Activated CD8-positive, alpha-beta T cell treated with anti-CD3 and anti-CD28 coated beads for 36 hours (primary cell): ENCODE results near the gene LPCAT1. TPM values are rescaled to one million over a fixed set of nuclear protein-coding genes. Genes with fewer than 3 reads are reported as not detected.

Experiments used
- ATAC-seq: fragments of 200-7000 bp; cut with Tn5 transposase; one replicate; pipeline ENCODE4 v1.10.0; 2021; ENCODE audit warnings: mild to moderate bottlenecking, moderate library complexity
- CTCF ChIA-PET: fragments of 350-600 bp; sonication (Branson Sonifier 250); formaldehyde crosslinking; loops from one replicate; lab custom pipeline; 2021; ENCODE audit warnings: antibody characterized with exemption; lab: Charles Lee
- POLR2A ChIA-PET: fragments of 350-600 bp; sonication (Branson Sonifier 250); formaldehyde crosslinking; loops from one replicate; lab custom pipeline; 2021; ENCODE audit warnings: antibody characterized with exemption; lab: Charles Lee
- DNase-seq: peaks from one replicate; pipeline ENCODE4 v3.0.0-alpha.2; 2020
- H3K27ac Mint-ChIP-seq: one replicate; pipeline ENCODE4 v1.8.0; 2021; ENCODE audit warnings: mild to moderate bottlenecking, mixed read lengths
- H3K27me3 Mint-ChIP-seq: one replicate; pipeline ENCODE4 v1.8.0; 2021; ENCODE audit warnings: mixed read lengths
- H3K36me3 Mint-ChIP-seq: one replicate; pipeline ENCODE4 v1.8.0; 2021; ENCODE audit warnings: low read depth, mixed read lengths
- H3K4me1 Mint-ChIP-seq: one replicate; pipeline ENCODE4 v1.8.0; 2021; ENCODE audit warnings: low read depth, mixed read lengths
- H3K4me3 Mint-ChIP-seq: one replicate; pipeline ENCODE4 v1.8.0; 2021; ENCODE audit warnings: mild to moderate bottlenecking, moderate library complexity, mixed read lengths
- H3K9me3 Mint-ChIP-seq: one replicate; pipeline ENCODE4 v1.8.0; 2021; ENCODE audit warnings: mixed read lengths
- intact Hi-C: fragments of 100-400 bp; cut with micrococcal nuclease; formaldehyde crosslinking; loops from one replicate; pipeline ENCODE4 v1.10.0; 2022
- total RNA-seq, 2 experiments: library from RNA; stranded (reverse); gene quantifications; one replicate each; pipeline ENCODE4 v1.2.3, GENCODE V29; 2021
- TF ChIP-seq, protein P1 (sequence below): fragments of 200-600 bp; IDR thresholded peaks from one replicate; pipeline ENCODE4 v1.8.0; 2022; ENCODE audit warnings: antibody characterized with exemption, mild to moderate bottlenecking

LPCAT1 gene
- total RNA-seq, 2 experiments from 2014 or later: 37.2 to 43.6 TPM

DNA sequence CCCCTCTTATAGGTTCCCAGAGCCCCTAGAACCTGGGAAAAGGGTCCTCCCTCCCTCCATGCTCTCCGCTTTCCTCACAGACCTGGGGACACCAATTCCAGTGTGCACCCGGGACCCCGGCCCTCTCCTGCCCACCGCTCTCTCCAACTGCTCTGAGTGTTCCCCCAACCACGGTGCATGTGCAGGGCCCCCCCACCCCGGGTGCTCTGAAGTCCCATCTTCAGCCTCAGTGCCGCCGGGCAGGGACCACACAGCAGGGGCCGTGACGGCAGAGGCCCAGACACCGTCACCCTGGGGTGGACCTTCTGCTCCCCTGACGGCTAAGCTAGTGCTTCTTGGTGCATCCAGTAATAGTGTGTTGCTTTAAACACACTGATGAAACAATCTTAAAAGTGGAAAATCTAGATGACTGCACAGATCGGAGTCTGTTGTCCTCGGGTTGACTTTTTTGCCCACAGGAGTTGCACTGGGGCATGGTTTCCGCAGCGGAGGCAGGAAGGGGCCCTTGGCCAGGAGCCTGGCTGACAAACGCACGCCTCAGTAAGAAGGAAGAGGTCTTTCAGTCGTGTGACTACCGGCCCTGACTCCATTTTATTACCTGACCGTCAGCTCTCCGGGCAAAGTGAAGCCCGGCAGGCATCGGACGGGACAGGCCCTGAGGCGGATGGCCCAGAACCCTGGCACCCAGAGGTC, 42.3 kb downstream of the LPCAT1 start:
- CTCF ChIA-PET: interaction anchor here (0.8 to 2.7 kb wide), 5 partner anchors 11 to 307 kb away, joined by 3 to 10 read pairs (median 3); no protein-coding TSS in a partner anchor
- no peak overlapping the region for H3K27ac Mint-ChIP-seq
- peaks cover 23% of the 10 kb centered on the region for H3K4me1 Mint-ChIP-seq
- POLR2A ChIA-PET: no interaction called here
- no peak overlapping the region for H3K4me3 Mint-ChIP-seq
- intact Hi-C loops: no loop called here
- H3K27me3 Mint-ChIP-seq: no peaks in the 10 kb centered on the region
- peaks cover 21% of the 10 kb centered on the region for H3K36me3 Mint-ChIP-seq
- no peaks in the 10 kb centered on the region for H3K9me3 Mint-ChIP-seq
- no peak for DNase-seq
- TF ChIP-seq, protein P1, sequence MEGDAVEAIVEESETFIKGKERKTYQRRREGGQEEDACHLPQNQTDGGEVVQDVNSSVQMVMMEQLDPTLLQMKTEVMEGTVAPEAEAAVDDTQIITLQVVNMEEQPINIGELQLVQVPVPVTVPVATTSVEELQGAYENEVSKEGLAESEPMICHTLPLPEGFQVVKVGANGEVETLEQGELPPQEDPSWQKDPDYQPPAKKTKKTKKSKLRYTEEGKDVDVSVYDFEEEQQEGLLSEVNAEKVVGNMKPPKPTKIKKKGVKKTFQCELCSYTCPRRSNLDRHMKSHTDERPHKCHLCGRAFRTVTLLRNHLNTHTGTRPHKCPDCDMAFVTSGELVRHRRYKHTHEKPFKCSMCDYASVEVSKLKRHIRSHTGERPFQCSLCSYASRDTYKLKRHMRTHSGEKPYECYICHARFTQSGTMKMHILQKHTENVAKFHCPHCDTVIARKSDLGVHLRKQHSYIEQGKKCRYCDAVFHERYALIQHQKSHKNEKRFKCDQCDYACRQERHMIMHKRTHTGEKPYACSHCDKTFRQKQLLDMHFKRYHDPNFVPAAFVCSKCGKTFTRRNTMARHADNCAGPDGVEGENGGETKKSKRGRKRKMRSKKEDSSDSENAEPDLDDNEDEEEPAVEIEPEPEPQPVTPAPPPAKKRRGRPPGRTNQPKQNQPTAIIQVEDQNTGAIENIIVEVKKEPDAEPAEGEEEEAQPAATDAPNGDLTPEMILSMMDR: no peak
- no peak for ATAC-seq

DNA sequence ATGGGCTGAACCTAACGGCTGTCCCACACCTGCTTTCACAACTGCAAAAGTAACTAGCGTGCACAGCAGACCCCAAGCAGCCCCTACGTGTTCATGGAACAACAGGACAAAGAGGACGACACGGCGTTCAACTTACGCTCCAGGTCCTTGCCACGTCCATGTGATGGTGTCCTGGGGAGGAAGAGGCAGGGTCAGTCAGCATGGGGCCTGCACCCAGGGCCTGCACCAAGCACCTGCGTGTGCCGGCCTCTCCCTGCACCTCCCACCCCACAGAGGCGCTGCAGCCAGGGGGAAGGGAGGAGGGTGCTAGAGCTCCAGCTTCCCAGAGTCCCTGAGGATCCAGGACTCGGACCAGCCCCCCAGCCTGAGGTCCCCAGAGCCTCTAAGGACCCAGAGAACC, 43.0 kb downstream of the LPCAT1 start:
- intact Hi-C loops: no loop called here
- peaks cover 17% of the 10 kb centered on the region for H3K4me1 Mint-ChIP-seq
- CTCF ChIA-PET: interaction anchor here (0.9 to 2.7 kb wide), 7 partner anchors 10 to 164 kb away, joined by 3 to 20 read pairs (median 5); no protein-coding TSS in a partner anchor

DNA sequence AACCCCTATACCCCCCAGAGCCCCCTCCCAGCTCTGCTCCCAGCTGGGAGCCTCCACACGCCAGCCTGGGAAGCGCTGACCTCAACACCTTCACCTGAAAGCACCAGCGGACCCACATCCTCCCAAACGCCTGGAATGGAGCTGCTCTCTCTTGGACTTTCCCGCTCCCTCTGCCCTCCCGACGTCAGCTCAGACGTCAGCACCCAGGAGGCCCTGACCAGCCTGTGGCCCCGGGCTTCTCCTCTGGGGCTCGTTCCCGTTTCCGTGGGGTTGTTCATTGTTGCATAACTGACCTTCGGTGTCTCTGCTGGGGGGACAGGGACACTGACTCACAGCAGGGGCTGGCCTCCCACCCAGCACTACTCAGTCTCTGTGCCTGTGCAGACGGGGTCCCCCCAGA, 43.5 kb downstream of the LPCAT1 start:
- Mint-ChIP-seq H3K4me1 (peaks cover 13% of the 10 kb centered on the region), H3K27me3 (no peaks in the 10 kb centered on the region), H3K27ac (no peak overlapping the region), H3K36me3 (peaks cover 16% of the 10 kb centered on the region), H3K9me3 (no peaks in the 10 kb centered on the region), H3K4me3 (no peak overlapping the region)
- POLR2A ChIA-PET: interaction anchor here (0.7 to 1.0 kb wide), 3 partner anchors 9 to 41 kb away, joined by 3 read pairs; no protein-coding TSS in a partner anchor
- ATAC-seq (no peak), DNase-seq (no peak)
- CTCF ChIA-PET: interaction anchor here (0.7 to 2.7 kb wide), 16 partner anchors 9 to 164 kb away, joined by 3 to 20 read pairs (median 4); no protein-coding TSS in a partner anchor
- TF ChIP-seq, protein P1: no peak
- intact Hi-C loops: no loop called here

More for the DNA sequence above, 43.0 kb downstream of the LPCAT1 start:
- DNase-seq: no peak
- no peak overlapping the region for H3K4me3 Mint-ChIP-seq
- H3K27me3 Mint-ChIP-seq: no peaks in the 10 kb centered on the region
- H3K27ac Mint-ChIP-seq: no peak overlapping the region
- POLR2A ChIA-PET: no interaction called here
- ATAC-seq: no peak
- TF ChIP-seq, protein P1: no peak
- H3K9me3 Mint-ChIP-seq: no peaks in the 10 kb centered on the region
- H3K36me3 Mint-ChIP-seq: peaks cover 16% of the 10 kb centered on the region

DNA sequence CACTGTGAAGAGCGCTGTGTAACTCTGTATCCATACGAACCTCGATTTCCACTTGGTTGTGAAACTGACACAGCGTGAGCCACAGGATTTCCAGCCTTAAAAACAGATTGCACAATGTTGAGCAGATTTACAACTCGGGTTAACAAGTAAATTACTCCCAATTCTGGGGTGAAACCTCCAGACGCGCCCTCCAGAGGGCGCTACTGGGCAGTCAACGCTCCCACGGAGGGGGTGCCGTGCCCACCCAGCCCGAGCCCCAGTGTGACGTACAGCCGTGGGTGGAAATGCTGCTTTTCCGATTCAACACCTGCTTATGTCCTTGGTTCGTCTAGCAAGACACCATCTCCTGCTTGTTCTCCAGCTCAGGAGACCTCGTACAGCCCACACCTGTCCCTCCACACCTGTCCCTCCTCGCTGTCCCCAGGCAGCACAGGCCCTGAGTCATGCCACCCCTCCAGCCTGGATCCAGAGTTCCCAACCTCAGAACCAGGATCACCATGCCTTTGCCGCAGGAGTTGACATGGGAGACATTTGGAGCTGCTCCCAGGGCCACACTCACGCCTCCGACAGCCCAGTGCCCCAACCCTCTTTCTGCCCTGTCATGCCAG, 44.1 kb downstream of the LPCAT1 start:
- ChIA-PET CTCF (interaction anchor here (0.7 to 2.7 kb wide), 15 partner anchors 9 to 165 kb away, joined by 3 to 20 read pairs (median 4); no protein-coding TSS in a partner anchor), POLR2A (interaction anchor here (0.7 to 1.0 kb wide), 3 partner anchors 10 to 41 kb away, joined by 3 read pairs; no protein-coding TSS in a partner anchor)
- Mint-ChIP-seq H3K27ac (no peak overlapping the region), H3K27me3 (no peaks in the 10 kb centered on the region), H3K36me3 (peaks cover 17% of the 10 kb centered on the region), H3K4me3 (no peak overlapping the region), H3K4me1 (peaks cover 9% of the 10 kb centered on the region), H3K9me3 (no peaks in the 10 kb centered on the region)
- intact Hi-C loops: no loop called here
- TF ChIP-seq, protein P1: peak; percentile 91
- DNase-seq: peak; percentile 68
- ATAC-seq: peak; percentile 81
